Thyroid gland (tissue), 4 donors: ENCODE measurements around the gene TMEM43.

Experiments
- CTCF ChIP-seq, 6 experiments: fragments of 200-600 bp in 3 of 6; fragments of 450-650 bp in 3 of 6; sonication (generic) in 3 of 6; IDR thresholded peaks; one replicate each; pipeline ENCODE4 v1.5.1; 2016 to 2019; ENCODE audit warnings: antibody characterized with exemption in 6 of 6, mild to moderate bottlenecking in 2 of 6, inconsistent platforms in 1 of 6, moderate library complexity in 1 of 6
- POLR2A ChIP-seq, 2 donors: fragments of 450-650 bp; IDR thresholded peaks; one replicate each; pipeline ENCODE4 v1.6.1; 2017; ENCODE audit warnings: antibody characterized with exemption in 2 of 2, mild to moderate bottlenecking in 2 of 2, moderate library complexity in 1 of 2

GRCh38 chr3:14133188-14133800 lies 8.4 kb downstream of the TMEM43 start:
- TF ChIP-seq POLR2A (IDR thresholded peaks at IDR 0.05) (no peak), CTCF (IDR thresholded peaks at IDR 0.05) (no peak)
